ENCODE data around the gene JPH4. TPM values are rescaled to one million over a fixed set of nuclear protein-coding genes. Genes with fewer than 3 reads are reported as not detected.

JPH4 gene
- total and polyA plus RNA-seq, 5 experiments from 2014 or later = 0.07 to 0.29 TPM; not detected in 3

DNA sequence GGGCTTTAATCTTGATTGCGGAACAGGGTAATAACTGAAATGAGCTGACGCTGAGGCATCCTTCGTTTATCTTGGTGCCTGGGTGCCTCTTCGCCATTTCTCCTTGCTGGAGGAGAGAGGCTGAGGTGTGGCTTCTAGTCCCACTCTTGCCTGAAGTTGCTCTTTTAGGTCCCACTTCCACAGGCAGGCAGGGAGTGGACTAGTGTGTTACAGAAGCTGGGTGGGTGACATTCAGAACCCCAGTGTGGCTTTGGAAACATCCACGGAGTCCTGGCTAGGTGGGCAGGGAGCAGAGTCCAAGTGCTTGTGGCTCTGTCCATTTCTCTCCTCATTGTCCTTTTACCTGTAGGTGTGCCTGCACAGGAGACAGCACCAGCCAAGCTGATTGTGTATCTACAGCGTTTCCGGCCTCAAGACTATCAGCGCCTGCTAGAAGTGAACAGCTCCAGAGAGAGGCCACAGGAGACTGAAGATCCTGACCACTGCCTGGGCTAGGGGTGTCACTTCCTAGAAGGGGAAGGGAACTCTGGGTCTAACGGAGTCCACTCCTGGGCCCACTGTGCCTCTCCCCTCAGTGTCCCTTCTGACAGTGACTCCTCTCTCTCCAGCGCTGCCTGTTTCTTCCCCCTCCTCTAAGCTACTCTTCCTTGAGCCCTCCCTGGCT is 20.1 kb downstream of the JPH4 start:
- DNase-seq = no peak
- H3K36me3 Mint-ChIP-seq = peaks cover 0 to 40% (median 8%) of the 10 kb centered on the region in 3 donors
- H3K4me3 Mint-ChIP-seq = peak overlapping the region in 5 of 10 donors; percentile 18 to 70 (median 61)
- peak overlapping the region in 5 of 10 donors; percentile 16 to 89 (median 79) for H3K27ac Mint-ChIP-seq
- no peaks in the 10 kb centered on the region for H3K9me3 Mint-ChIP-seq
- POLR2A ChIA-PET = interaction anchor here (1.0 to 4.9 kb wide), 3 partner anchors 8 to 237 kb away, joined by 3 to 30 read pairs (median 4); partner anchors contain the start of genes AP1G2 and PABPN1
- no peak for ATAC-seq
- peaks cover 15 to 71% (median 35%) of the 10 kb centered on the region in 4 donors for H3K4me1 Mint-ChIP-seq
- H3K27me3 Mint-ChIP-seq = no peaks in the 10 kb centered on the region

DNA sequence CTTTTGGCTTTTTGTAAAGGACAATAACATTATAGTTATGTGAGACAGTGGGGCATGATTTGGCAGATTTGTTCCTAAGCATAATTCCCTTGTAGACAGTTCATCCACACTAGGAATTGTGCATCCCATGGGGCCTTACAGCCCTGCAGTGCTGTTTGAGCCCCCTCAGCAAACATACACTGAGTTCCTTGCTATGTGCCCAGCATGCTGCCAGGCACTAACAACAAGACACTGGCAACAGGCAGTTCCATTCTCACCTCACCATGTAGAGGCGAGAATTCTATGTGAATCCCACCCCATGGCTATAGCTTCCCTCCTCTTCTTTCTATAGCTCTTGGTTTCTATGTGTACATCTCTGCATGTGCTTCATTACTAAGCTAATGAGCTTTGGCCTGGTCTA is 20.6 kb downstream of the JPH4 start:
- no peaks in the 10 kb centered on the region for H3K9me3 Mint-ChIP-seq
- ATAC-seq = no peak
- peaks cover 13 to 66% (median 33%) of the 10 kb centered on the region in 4 donors for H3K4me1 Mint-ChIP-seq
- H3K27ac Mint-ChIP-seq = peak overlapping the region; percentile 27 to 94 (median 83)
- H3K27me3 Mint-ChIP-seq = no peaks in the 10 kb centered on the region
- POLR2A ChIA-PET = interaction anchor here (1.3 to 4.9 kb wide), 3 partner anchors 9 to 237 kb away, joined by 4 to 30 read pairs (median 4); partner anchors contain the start of genes AP1G2 and PABPN1
- no peak for DNase-seq
- H3K4me3 Mint-ChIP-seq = peak overlapping the region in 7 of 10 donors; percentile 49 to 75 (median 70)
- H3K36me3 Mint-ChIP-seq = peaks cover 0 to 37% (median 8%) of the 10 kb centered on the region in 3 donors

DNA sequence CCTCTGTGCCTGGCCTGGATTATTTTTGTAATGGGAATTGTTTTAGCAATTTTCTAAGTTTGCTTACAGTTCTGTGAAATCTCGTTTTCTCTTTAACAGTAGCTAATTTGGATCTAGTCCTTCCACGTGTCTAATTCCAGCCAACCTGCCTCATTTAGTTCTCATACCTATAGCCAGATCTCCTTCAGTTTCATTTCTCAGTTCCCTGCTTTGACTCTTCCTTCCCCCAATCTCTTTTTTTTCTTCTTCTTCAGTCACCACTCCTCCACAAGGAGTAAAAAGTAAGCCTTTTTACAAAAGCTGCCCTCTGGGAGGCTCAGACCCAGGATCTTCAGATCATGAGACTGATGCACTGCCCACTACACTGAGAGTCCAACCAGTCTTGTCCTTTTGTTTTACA is 21.1 kb downstream of the JPH4 start:
- no peak for ATAC-seq
- H3K9me3 Mint-ChIP-seq = no peaks in the 10 kb centered on the region
- peak overlapping the region; percentile 49 to 75 (median 66) for H3K4me3 Mint-ChIP-seq
- peaks cover 0 to 33% (median 8%) of the 10 kb centered on the region in 3 donors for H3K36me3 Mint-ChIP-seq
- POLR2A ChIA-PET = interaction anchor here (1.3 to 4.9 kb wide), 2 partner anchors 9 to 15 kb away, joined by 4 to 30 read pairs; partner anchors contain the start of gene AP1G2
- peak overlapping the region; percentile 27 to 94 (median 88) for H3K27ac Mint-ChIP-seq
- H3K27me3 Mint-ChIP-seq = no peaks in the 10 kb centered on the region
- peaks cover 11 to 61% (median 30%) of the 10 kb centered on the region in 4 donors for H3K4me1 Mint-ChIP-seq
- DNase-seq = no peak

GRCh38 chr14:23556700-23557440 is 21.7 kb downstream of the JPH4 start:
- POLR2A ChIA-PET = interaction anchor here (0.5 to 4.9 kb wide), 6 partner anchors 10 to 434 kb away, joined by 3 to 30 read pairs (median 3); partner anchors contain the start of gene AP1G2
- H3K27ac Mint-ChIP-seq = peak overlapping the region; percentile 89 to 98 (median 95)
- peaks cover 0 to 29% (median 7%) of the 10 kb centered on the region in 3 donors for H3K36me3 Mint-ChIP-seq
- DNase-seq (no peak), ATAC-seq (no peak)
- no peaks in the 10 kb centered on the region for H3K9me3 Mint-ChIP-seq
- H3K27me3 Mint-ChIP-seq = no peaks in the 10 kb centered on the region
- peak overlapping the region; percentile 88 to 99 (median 96) for H3K4me3 Mint-ChIP-seq
- peaks cover 13 to 65% (median 31%) of the 10 kb centered on the region in 4 donors for H3K4me1 Mint-ChIP-seq

DNA sequence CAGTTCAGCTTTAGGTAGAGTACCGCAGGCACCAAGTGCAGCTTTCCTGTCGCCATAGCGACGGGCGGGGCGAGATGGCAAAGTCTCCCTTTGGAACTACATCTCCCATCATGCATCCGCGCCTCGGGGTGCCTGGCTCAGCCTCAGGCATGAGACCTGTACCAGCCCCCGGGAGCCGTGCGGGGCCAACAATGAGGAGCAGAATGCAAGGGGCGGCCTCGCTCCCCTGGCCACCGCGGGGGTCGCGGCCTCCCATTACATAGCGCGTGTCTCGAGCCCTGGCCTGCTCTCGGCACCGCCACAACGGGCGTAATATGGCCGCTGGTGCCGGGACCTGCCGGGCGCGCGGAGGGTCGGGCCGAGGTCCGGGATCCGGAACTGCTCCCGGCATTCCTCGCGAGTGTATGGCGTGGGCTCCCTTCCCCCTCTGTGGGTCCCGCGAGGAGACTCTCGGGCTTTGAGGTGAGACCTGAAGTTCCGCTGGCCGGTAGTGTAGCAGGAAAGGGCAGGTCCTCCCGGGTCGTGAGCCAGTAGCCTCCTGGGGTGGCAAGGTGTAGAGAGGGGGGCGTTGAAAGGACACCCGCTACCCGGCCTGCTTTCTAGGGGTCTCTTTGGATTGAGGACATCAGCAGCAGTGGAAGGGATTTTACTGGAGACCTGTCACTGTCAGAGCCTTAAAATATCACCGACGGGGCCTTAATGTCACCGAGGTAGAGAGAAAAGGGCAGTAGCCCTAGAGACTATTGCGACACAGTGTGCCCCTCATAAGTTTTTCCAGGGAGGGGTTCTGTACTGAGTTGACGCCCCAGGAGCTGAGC is 22.5 kb downstream of the JPH4 start, which contains the start of gene THTPA:
THTPA (plus strand) TSS at position 390 of the 818 bp plus-strand sequence. CDS start 487 bp downstream, outside the sequence.
- Mint-ChIP-seq H3K4me3 (peak within 1 kb of the TSS; percentile 88 to 99 (median 96)), H3K9me3 (no peaks in the 10 kb centered on the region), H3K27ac (peak within 1 kb of the TSS; percentile 89 to 98 (median 95)), H3K27me3 (no peaks in the 10 kb centered on the region), H3K36me3 (peaks cover 0 to 23% (median 4%) of the 10 kb centered on the region in 3 donors), H3K4me1 (peaks cover 14 to 64% (median 34%) of the 10 kb centered on the region in 4 donors)
- DNase-seq = peak; percentile 85 to 97 (median 92)
- POLR2A ChIA-PET = interaction anchor here (0.7 to 4.9 kb wide), 6 partner anchors 11 to 525 kb away, joined by 3 to 30 read pairs (median 3); partner anchors contain the start of gene AP1G2
- ATAC-seq = peak; percentile 88 to 91

DNA sequence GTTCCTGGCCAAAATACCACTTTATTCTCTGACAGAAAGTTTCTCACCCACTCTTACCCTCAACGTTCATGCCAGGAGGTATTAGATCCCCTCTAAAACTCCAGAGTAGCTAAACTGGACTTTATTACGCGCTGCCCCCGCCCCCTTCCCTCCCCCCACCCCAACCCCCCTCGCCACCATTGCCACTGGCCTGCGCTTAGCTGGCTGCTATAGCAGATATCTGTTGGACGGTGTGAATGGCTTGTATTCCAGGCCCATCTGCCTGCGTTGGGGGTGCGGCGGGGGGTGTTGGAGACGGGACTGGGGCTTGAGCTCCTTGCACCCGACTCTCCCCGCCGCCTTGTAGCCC is 23.1 kb downstream of the JPH4 start:
- DNase-seq (no peak), ATAC-seq (no peak)
- H3K27ac Mint-ChIP-seq = peak overlapping the region; percentile 89 to 98 (median 95)
- H3K27me3 Mint-ChIP-seq = no peaks in the 10 kb centered on the region
- POLR2A ChIA-PET = interaction anchor here (0.9 to 4.9 kb wide), 3 partner anchors 11 to 526 kb away, joined by 3 to 30 read pairs (median 3); partner anchors contain the start of gene AP1G2
- H3K4me1 Mint-ChIP-seq = peaks cover 14 to 59% (median 34%) of the 10 kb centered on the region in 4 donors
- H3K36me3 Mint-ChIP-seq = peaks cover 0 to 17% (median 4%) of the 10 kb centered on the region in 3 donors
- H3K4me3 Mint-ChIP-seq = peak overlapping the region; percentile 88 to 99 (median 96)
- no peaks in the 10 kb centered on the region for H3K9me3 Mint-ChIP-seq

DNA sequence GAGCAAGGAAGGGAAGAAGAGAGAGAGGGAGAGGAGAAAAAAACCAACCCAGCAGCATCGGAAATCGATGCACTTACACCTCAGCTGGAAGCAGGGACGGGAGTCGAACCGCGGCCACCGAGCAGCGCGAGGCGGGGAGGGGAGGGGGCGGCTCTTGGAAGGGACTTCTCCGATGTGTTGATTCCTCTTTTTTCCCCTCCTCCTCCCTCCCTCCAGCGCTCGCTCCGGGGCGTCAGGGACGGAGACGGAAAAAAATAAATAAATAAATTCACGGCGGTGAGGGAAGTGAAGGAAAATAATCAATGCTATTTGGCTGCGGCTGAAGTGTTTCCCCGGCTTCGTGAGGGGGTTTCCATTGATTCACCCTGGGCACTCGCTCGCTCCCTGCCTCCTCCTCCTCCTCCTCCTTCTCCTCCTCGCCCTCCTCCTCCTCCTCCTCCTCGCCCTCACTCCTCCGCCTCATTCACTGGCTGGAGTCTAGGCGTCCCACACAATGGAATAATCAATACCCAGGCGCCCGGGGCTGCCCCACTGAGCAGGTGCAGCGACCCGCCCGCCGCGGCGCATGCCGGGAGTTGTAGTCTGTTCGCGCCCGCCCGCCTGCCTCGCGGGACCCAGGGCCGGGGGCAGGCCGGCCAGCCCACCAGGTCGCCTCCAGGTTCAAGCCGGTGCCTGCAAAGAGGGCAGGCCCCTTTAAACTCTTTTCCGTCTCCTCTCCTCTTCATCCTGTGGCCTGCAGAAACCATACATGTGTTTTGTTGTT is 27.1 kb downstream of the JPH4 start, which contains the start of gene ZFHX2:
ZFHX2 (minus strand) TSS at position 500 of the 763 bp plus-strand sequence. CDS start 16,440 bp downstream, outside the sequence.
- Mint-ChIP-seq H3K4me1 (peaks cover 3 to 21% (median 16%) of the 10 kb centered on the region in 4 donors), H3K27me3 (no peaks in the 10 kb centered on the region), H3K36me3 (no peaks in the 10 kb centered on the region), H3K4me3 (peak within 1 kb of the TSS in 3 of 10 donors; percentile 15 to 90 (median 87)), H3K9me3 (no peaks in the 10 kb centered on the region), H3K27ac (peak within 1 kb of the TSS in 9 of 10 donors; percentile 73 to 95 (median 86))
- ATAC-seq = peak; percentile 50 to 60
- POLR2A ChIA-PET = interaction anchor here (1.0 to 2.5 kb wide), 5 partner anchors 9 to 231 kb away, joined by 4 to 10 read pairs (median 5); partner anchors contain the start of genes NGDN and PABPN1
- DNase-seq = peak; percentile 55 to 80 (median 63)

- POLR2A ChIA-PET = interaction anchor here (1.2 to 2.5 kb wide), 3 partner anchors 9 to 230 kb away, joined by 5 to 10 read pairs (median 8); partner anchors contain the start of gene PABPN1
- Mint-ChIP-seq H3K27me3 (no peaks in the 10 kb centered on the region), H3K36me3 (no peaks in the 10 kb centered on the region), H3K4me1 (peaks cover 3 to 16% (median 12%) of the 10 kb centered on the region in 4 donors), H3K27ac (peak overlapping the region in 5 of 10 donors; percentile 6 to 95 (median 33)), H3K4me3 (peak overlapping the region in 2 of 10 donors; percentile 87 to 90), H3K9me3 (no peaks in the 10 kb centered on the region)
- ATAC-seq (no peak), DNase-seq (no peak)
Measured at GRCh38 chr14:23550812-23551265, 27.8 kb downstream of the JPH4 start.

DNA sequence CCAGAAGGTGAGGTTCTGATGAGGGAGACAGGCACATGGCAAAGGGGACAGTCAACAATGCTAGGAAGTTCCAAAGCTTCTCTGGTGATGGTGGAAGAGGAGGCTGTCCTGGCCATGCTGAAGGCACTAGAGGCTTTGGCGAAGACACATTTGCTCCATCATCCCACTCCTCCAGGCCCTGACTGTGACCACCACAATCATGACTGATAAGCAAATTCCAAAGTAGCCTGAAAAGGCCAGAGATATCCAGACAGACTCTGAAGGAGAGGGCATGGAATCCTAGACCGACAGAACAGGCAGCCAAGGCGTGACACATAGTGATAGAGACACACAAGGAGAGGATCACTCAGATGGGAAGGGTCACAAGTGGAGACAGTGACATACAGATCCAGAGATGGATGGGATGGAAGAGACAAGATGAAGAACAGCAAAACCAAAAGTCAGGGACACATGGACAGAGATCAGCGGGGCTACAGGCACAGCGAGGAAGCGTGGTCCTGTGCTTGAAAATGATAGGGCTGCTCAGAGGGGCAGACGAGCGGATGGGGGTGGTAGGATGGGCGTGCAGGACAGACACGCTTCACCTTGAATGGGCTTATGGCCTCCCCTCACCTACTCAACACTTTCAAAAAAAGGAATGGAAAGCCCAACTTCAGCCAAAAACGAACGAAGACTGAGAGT is 28.3 kb downstream of the JPH4 start:
- Mint-ChIP-seq H3K27ac (no peak overlapping the region), H3K4me3 (no peak overlapping the region), H3K27me3 (no peaks in the 10 kb centered on the region), H3K36me3 (no peaks in the 10 kb centered on the region), H3K4me1 (peaks cover 3 to 12% (median 8%) of the 10 kb centered on the region in 4 donors), H3K9me3 (no peaks in the 10 kb centered on the region)
- ATAC-seq (no peak), DNase-seq (no peak)
- POLR2A ChIA-PET = interaction anchor here (1.2 to 2.5 kb wide), 2 partner anchors 10 to 17 kb away, joined by 5 to 8 read pairs; no protein-coding TSS in a partner anchor

All from naive thymus-derived CD8-positive, alpha-beta T cell (primary cell).